ENCODE measurements around the gene TEX38.
"Not testable (repeated sequence)": the region's sequence is repeated elsewhere in the genome, so short reads cannot be mapped to it uniquely, and the experiment has no call there.

The TEX38 gene

DNA sequence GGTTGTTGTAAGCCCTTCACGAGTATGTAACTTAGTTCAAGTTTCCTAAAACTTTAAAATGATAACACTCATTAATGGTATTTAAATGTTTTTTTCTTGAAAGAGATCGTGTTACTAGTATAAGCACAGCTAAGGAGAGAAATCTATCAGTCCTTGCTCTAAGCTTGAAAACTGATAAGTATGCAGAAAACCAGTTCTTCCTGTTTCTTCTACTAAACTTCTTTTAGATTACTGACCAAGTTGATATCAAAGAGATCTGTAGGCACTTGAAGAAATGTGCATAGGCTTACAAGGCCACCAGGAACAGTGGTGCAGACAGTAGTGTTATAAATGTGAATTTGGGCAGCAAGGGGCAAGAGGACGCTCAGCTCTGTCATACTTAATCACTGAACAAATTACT is 43.3 kb downstream of the TEX38 start:
- TF ChIP-seq CTCF (IDR thresholded peaks at IDR 0.05; ENCODE audit: insufficient read depth, low read depth, low read length, missing control alignments) = no peak
- no peak for DNase-seq (ENCODE audit: low read depth)

GRCh38 chr1:46717654-46718053 is 46.0 kb downstream of the TEX38 start:
- DNase-seq (ENCODE audit: low read depth) = no peak
- no peak for TF ChIP-seq CTCF (IDR thresholded peaks at IDR 0.05; ENCODE audit: insufficient read depth, low read depth, low read length, missing control alignments)

More for the DNA sequence above, 43.3 kb downstream of the TEX38 start:
- H3K4me3 ChIP-seq (ENCODE audit: low read length) = no peak overlapping the region

DNA sequence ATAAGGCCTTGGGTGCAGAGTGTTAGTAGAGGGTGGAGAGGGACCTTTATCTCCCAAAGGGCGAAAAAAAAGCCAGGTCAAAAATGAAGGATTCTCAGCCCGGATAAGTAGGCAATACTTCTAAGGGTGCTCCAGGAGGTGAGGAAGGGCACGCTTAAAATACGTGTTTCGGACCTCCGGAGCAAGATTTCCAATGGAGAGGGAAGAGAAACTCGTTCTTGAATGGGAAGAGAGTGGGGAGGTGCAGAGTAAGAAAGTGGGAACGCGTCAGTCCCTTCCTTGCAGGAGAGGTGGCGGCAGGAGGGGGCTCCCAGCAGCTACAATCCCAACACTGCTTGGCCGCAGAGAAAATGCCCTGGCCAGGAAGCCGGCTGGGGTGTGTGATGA is 46.7 kb downstream of the TEX38 start:
- peak overlapping the region; percentile 92 for H3K4me3 ChIP-seq (ENCODE audit: low read length)
- no peak for TF ChIP-seq CTCF (IDR thresholded peaks at IDR 0.05; ENCODE audit: insufficient read depth, low read depth, low read length, missing control alignments)
- peak; percentile 11 for DNase-seq (ENCODE audit: low read depth)

More at GRCh38 chr1:46717654-46718053, 46.0 kb downstream of the TEX38 start:
- peak overlapping the region; percentile 92 for H3K4me3 ChIP-seq (ENCODE audit: low read length)

DNA sequence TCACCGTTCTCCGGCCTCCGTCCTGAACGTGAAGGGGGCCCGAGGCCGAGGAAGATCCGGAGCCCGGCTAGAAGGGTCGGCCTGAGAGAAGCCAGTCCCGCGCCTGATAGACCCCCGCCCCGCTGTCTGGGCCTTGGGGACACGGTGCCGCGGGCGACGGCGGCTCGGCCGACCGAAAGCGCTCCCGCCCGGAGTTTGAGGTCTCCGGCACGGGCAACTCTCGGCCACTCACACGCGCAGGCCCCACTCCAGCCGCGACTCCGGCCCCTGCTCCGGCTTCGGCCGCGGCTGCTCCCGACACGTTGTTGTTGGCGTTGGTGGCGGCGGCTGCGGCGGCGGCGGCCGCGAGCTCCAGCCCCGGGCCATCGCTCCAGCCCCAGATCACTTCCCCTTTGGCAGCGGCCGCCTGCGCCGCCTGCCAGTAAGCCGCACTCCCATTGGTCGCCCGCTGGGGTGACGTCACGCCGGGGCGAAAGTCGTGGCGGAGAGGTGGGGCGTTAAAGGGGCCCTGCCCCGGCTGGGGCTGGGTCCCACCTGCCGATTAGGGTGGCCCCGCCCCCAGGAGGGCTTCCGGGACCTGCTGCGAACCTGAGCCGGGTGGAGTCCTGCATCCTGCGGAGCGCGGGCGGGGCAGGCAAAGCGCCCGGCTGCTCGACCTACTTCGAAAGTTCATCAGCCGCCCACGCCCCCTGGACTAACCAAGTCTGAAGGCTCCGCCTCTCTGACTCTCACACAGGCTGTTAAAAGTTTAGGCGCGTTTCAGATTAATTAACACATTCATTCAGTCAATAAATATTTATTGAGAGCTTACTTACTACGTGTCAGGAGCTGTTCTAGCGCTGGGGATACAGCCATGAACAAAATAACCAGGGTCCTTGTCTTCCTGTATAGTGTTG is 47.3 kb downstream of the TEX38 start, which contains the start of gene EFCAB14:
EFCAB14 (minus strand) TSS at position 388 of the 896 bp plus-strand sequence. CDS start 1,027 bp downstream, outside the sequence.
- no peak for TF ChIP-seq CTCF (IDR thresholded peaks at IDR 0.05; ENCODE audit: insufficient read depth, low read depth, low read length, missing control alignments)
- H3K4me3 ChIP-seq (ENCODE audit: low read length) = peak within 1 kb of the TSS; percentile 92

GRCh38 chr1:46719689-46720088 is 48.0 kb downstream of the TEX38 start:
- no peak overlapping the region for H3K4me3 ChIP-seq (ENCODE audit: low read length)
- peak; percentile 67 for DNase-seq (ENCODE audit: low read depth)
- TF ChIP-seq CTCF (IDR thresholded peaks at IDR 0.05; ENCODE audit: insufficient read depth, low read depth, low read length, missing control alignments) = no peak

More for the DNA sequence above, 47.3 kb downstream of the TEX38 start, which contains the start of gene EFCAB14:
- peak; percentile 99 for DNase-seq (ENCODE audit: low read depth)

- DNase-seq (ENCODE audit: low read depth); H3K4me3 ChIP-seq (ENCODE audit: low read length): not testable (repeated sequence)
Observed at GRCh38 chr1:46720319-46720718, 48.7 kb downstream of the TEX38 start.

DNA sequence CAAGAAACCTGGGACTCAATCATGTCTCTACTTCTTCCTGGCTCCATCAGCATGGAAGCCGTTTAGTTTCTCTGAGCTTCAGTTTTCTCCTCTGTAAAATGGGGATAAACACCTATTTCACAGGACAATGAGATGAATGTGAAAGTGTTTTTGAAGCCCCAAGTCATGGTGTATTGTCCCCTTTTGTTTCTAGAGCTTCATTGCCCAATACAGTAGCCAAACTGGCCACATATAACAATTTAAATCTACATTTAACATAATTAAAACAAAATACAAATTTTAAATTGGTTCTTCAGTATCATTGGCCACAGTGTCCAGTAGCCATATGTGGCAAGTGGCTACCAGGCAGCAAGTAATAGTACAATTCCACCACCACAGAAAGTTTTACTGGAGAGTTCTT is 49.5 kb downstream of the TEX38 start:
- no peak for TF ChIP-seq CTCF (IDR thresholded peaks at IDR 0.05; ENCODE audit: insufficient read depth, low read depth, low read length, missing control alignments)
- DNase-seq (ENCODE audit: low read depth) = no peak
- H3K4me3 ChIP-seq (ENCODE audit: low read length) = no peak overlapping the region

Data from epithelial cell of esophagus (primary cell).